Loucy (cell line): ENCODE measurements around the gene ANXA3.

Source experiments
- H2AFZ ChIP-seq: fragments of 200-600 bp; sonication (generic); 2 replicates; pipeline ENCODE4 v1.6.0; 2016; ENCODE audit warnings: antibody characterized with exemption, mild to moderate bottlenecking, low read length, moderate library complexity
- H3F3A ChIP-seq: fragments of 200-600 bp; 2 replicates; pipeline ENCODE4 v1.6.0; 2016; ENCODE audit warnings: antibody characterized with exemption, low read depth, mild to moderate bottlenecking
- H3K27me3 ChIP-seq: fragments of 200-600 bp; sonication (generic); 2 replicates; pipeline ENCODE4 v1.6.1; 2014; ENCODE audit warnings: low read length, mild to moderate bottlenecking; ENCODE audit not compliant: insufficient read depth, poor library complexity, severe bottlenecking
- H3K36me3 ChIP-seq: fragments of 200-600 bp; sonication (generic); 2 replicates; pipeline ENCODE4 v1.6.1; 2016; ENCODE audit warnings: low read length; ENCODE audit not compliant: insufficient read depth
- H3K4me1 ChIP-seq: fragments of 200-600 bp; sonication (generic); 2 replicates; pipeline ENCODE4 v1.5.1; 2014; ENCODE audit warnings: low read length, mild to moderate bottlenecking; ENCODE audit not compliant: insufficient read depth, poor library complexity, severe bottlenecking
- H3K4me2 ChIP-seq: fragments of 200-600 bp; sonication (generic); 2 replicates; pipeline ENCODE4 v1.6.0; 2014; ENCODE audit warnings: antibody characterized with exemption, low read length, low read depth, mild to moderate bottlenecking; ENCODE audit not compliant: poor library complexity, severe bottlenecking
- H3K4me3 ChIP-seq: fragments of 200-600 bp; sonication (generic); 2 replicates; pipeline ENCODE4 v1.5.1; 2014; ENCODE audit warnings: low read length, mild to moderate bottlenecking, mixed read lengths; ENCODE audit not compliant: poor library complexity, severe bottlenecking
- H3K79me2 ChIP-seq: fragments of 200-600 bp; sonication (generic); 2 replicates; pipeline ENCODE4 v1.6.1; 2014; ENCODE audit warnings: low read length; ENCODE audit not compliant: insufficient read depth
- H3K9ac ChIP-seq: fragments of 200-600 bp; sonication (generic); 2 replicates; pipeline ENCODE4 v1.6.0; 2014; ENCODE audit warnings: mild to moderate bottlenecking, low read depth, low read length, moderate library complexity; ENCODE audit not compliant: poor library complexity, severe bottlenecking
- H3K9me2 ChIP-seq: fragments of 200-600 bp; sonication (generic); replicated peaks from 2 replicates; pipeline ENCODE4 v1.6.1; 2016; ENCODE audit warnings: low read depth, low read length, mixed read lengths
- H3K9me3 ChIP-seq: fragments of 200-600 bp; sonication (generic); 2 replicates; pipeline ENCODE4 v1.6.1; 2014; ENCODE audit warnings: mild to moderate bottlenecking, antibody characterized with exemption, low read length, low read depth; ENCODE audit not compliant: insufficient read depth
- H4K20me1 ChIP-seq: fragments of 200-600 bp; sonication (generic); 2 replicates; pipeline ENCODE4 v1.6.0; 2014; ENCODE audit warnings: antibody characterized with exemption, low read length, mild to moderate bottlenecking; ENCODE audit not compliant: insufficient read depth, poor library complexity, severe bottlenecking
- CTCF ChIP-seq: fragments of 200-600 bp; sonication (generic); conservative IDR thresholded peaks from 2 replicates; pipeline ENCODE4 v1.5.1; 2014; ENCODE audit warnings: mild to moderate bottlenecking, antibody characterized with exemption, low read length
- EZH2phosphoT487 ChIP-seq: fragments of 200-600 bp; IDR thresholded peaks from 2 replicates; pipeline ENCODE4 v1.6.1; 2018; ENCODE audit warnings: antibody characterized with exemption, mild to moderate bottlenecking, moderate library complexity, borderline replicate concordance

ANXA3 gene

GRCh38 chr4:78659264-78659663 is 107.7 kb downstream of the ANXA3 start:
- Histone ChIP-seq H3K27me3 (no peaks in the 10 kb centered on the region), H3F3A (peaks cover 20% of the 10 kb centered on the region), H3K36me3 (no peaks in the 10 kb centered on the region), H2AFZ (no peak overlapping the region), H3K9me2 (no peaks in the 10 kb centered on the region), H3K4me3 (peak overlapping the region; percentile 63), H3K4me2 (peak overlapping the region; percentile 82), H3K79me2 (no peaks in the 10 kb centered on the region), H4K20me1 (no peaks in the 10 kb centered on the region), H3K9me3 (no peaks in the 10 kb centered on the region), H3K9ac (peak overlapping the region; percentile 56), H3K4me1 (peaks cover 65% of the 10 kb centered on the region)
- TF ChIP-seq CTCF (no peak), EZH2phosphoT487 (no peak)

- no peak overlapping the region for H3K9ac ChIP-seq
- no peaks in the 10 kb centered on the region for H3K79me2 ChIP-seq
- no peak overlapping the region for H2AFZ ChIP-seq
- no peak overlapping the region for H3K4me3 ChIP-seq
- peaks cover 20% of the 10 kb centered on the region for H3F3A ChIP-seq
- H3K36me3 ChIP-seq: no peaks in the 10 kb centered on the region
- H3K27me3 ChIP-seq: no peaks in the 10 kb centered on the region
- no peaks in the 10 kb centered on the region for H3K9me2 ChIP-seq
- H3K4me1 ChIP-seq: peaks cover 64% of the 10 kb centered on the region
- no peaks in the 10 kb centered on the region for H4K20me1 ChIP-seq
- H3K4me2 ChIP-seq: no peak overlapping the region
- H3K9me3 ChIP-seq: no peaks in the 10 kb centered on the region
- no peak for TF ChIP-seq EZH2phosphoT487
- no peak for TF ChIP-seq CTCF
Observed at GRCh38 chr4:78659665-78660064, 108.1 kb downstream of the ANXA3 start.
